Hepatocyte (in vitro differentiated cells): Measurements from ENCODE around the gene HRG.
"Not testable (repeated sequence)": the region's sequence is repeated elsewhere in the genome, so short reads cannot be mapped to it uniquely, and the experiment has no call there.

ENCODE experiments used
- CTCF ChIP-seq: fragments of 200-600 bp; sonication (generic); IDR thresholded peaks from 2 replicates; pipeline ENCODE4 v1.5.1; 2016; ENCODE audit warnings: antibody characterized with exemption, mild to moderate bottlenecking; ENCODE audit not compliant: poor library complexity
- EZH2 ChIP-seq: fragments of 200-600 bp; sonication (generic); IDR thresholded peaks from 2 replicates; pipeline ENCODE4 v1.6.1; 2016; ENCODE audit warnings: antibody characterized with exemption, mild to moderate bottlenecking, borderline replicate concordance

GRCh38 chr3:186690304-186690703 lies 24.5 kb downstream of the HRG start:
- not testable (repeated sequence) for TF ChIP-seq CTCF, EZH2
